HepG2 (cell line): Measurements from ENCODE around the gene ATAD3A. TPM values are rescaled to one million over a fixed set of nuclear protein-coding genes. Genes with fewer than 3 reads are reported as not detected.
"Not testable (repeated sequence)": the region's sequence is repeated elsewhere in the genome, so short reads cannot be mapped to it uniquely, and the experiment has no call there.

Experiments used
- ATAC-seq: fragments of 200-7000 bp; cut with Tn5 transposase; 3 replicates; pipeline ENCODE4 v1.9.1; 2020; ENCODE audit warnings: mild to moderate bottlenecking, moderate library complexity
- BruUV-seq: library from RNA; stranded (reverse); fragments of 400-500 nt; replicated peaks from 2 replicates; lab custom pipeline; 2021; lab: Mats Ljungman, UMichigan
- CTCF ChIA-PET: fragments of 300-600 bp; formaldehyde crosslinking; extraction: SDS; loops from one replicate; lab custom pipeline; 2021; ENCODE audit warnings: low total read pairs, inconsistent platforms, low intra/inter-chr PET ratio; lab: Yijun Ruan, JAX
- POLR2A ChIA-PET: fragments of 350-600 bp; sonication (Branson Sonifier 250); formaldehyde crosslinking; loops from one replicate; lab custom pipeline; 2020; ENCODE audit warnings: antibody characterized with exemption, inconsistent platforms; lab: Yijun Ruan, JAX
- DNase-seq: peaks from one replicate; pipeline ENCODE4 v3.0.0-alpha.2; 2015; ENCODE audit warnings: low spot score
- FAIRE-seq: peaks from 3 replicates; lab custom pipeline; 2011; peaks lifted over from hg19 to GRCh38; lab: Jason Lieb, UNC
- H2AFZ ChIP-seq: one replicate; pipeline ENCODE4 v1.6.1; 2011; ENCODE audit warnings: low read length, inconsistent platforms
- H3K27ac ChIP-seq: fragments of 300-600 bp; 3 replicates; pipeline ENCODE4 v1.8.0; 2011; ENCODE audit warnings: mixed run types, mild to moderate bottlenecking, mixed read lengths, low read length, inconsistent platforms; ENCODE audit not compliant: insufficient read depth; ENCODE audit errors: extremely low read length
- H3K27me3 ChIP-seq, 2 experiments: fragments of 200-600 bp in 1 of 2; 2 replicates in 1 of 2; 3 replicates in 1 of 2; pipeline versions ENCODE4 v1.6.0 to v1.8.0; 2011; ENCODE audit warnings: low read length in 2 of 2, mild to moderate bottlenecking in 2 of 2, moderate library complexity in 2 of 2, inconsistent platforms in 1 of 2; ENCODE audit not compliant: insufficient read depth in 2 of 2, control insufficient read depth in 1 of 2
- H3K36me3 ChIP-seq, 2 experiments: fragments of 200-600 bp in 1 of 2; replicated peaks in 1 of 2; 2 replicates in 1 of 2; 3 replicates in 1 of 2; pipeline versions ENCODE4 v1.5.1 to v1.8.0; 2011; ENCODE audit warnings: low read length in 2 of 2, inconsistent platforms in 1 of 2; ENCODE audit not compliant: insufficient read depth in 2 of 2, control insufficient read depth in 1 of 2
- H3K4me1 ChIP-seq: 2 replicates; pipeline ENCODE4 v1.5.1; 2012; ENCODE audit warnings: low read length, inconsistent platforms; ENCODE audit not compliant: insufficient read depth
- H3K4me2 ChIP-seq: 2 replicates; pipeline ENCODE4 v1.6.0; 2011; ENCODE audit warnings: low read depth, low read length, inconsistent platforms
- H3K4me3 ChIP-seq, 3 experiments: fragments of 200-600 bp in 1 of 3; sonication (generic), shearing (Covaris generic) in 1 of 3; replicated peaks in 1 of 3; 2 replicates each; pipeline ENCODE4 v1.5.1; 2011 to 2016; ENCODE audit warnings: low read length in 3 of 3, inconsistent platforms in 2 of 3, low read depth in 2 of 3, mild to moderate bottlenecking in 2 of 3, control low read depth in 1 of 3, mixed read lengths in 1 of 3; ENCODE audit not compliant: insufficient read depth in 1 of 3
- H3K79me2 ChIP-seq: one replicate; pipeline ENCODE4 v1.6.1; 2011; ENCODE audit warnings: low read length, inconsistent platforms; ENCODE audit not compliant: insufficient read depth
- H3K9ac ChIP-seq: 2 replicates; pipeline ENCODE4 v1.6.0; 2011; ENCODE audit warnings: mild to moderate bottlenecking, low read depth, low read length, inconsistent platforms; ENCODE audit not compliant: insufficient read depth
- H3K9me3 ChIP-seq: 2 replicates; pipeline ENCODE4 v1.5.1; 2012; ENCODE audit warnings: mild to moderate bottlenecking, low read length
- H4K20me1 ChIP-seq: 2 replicates; pipeline ENCODE4 v1.6.0; 2011; ENCODE audit warnings: inconsistent platforms, mild to moderate bottlenecking, low read length, moderate library complexity; ENCODE audit not compliant: insufficient read depth
- ARNTL ChIP-seq: sonication (generic); formaldehyde crosslinking; IDR thresholded peaks from 2 replicates; pipeline ENCODE4 v1.4.0; 2020; ENCODE audit warnings: mild to moderate bottlenecking, missing genetic modification reagents
- FOXK1 ChIP-seq: sonication (generic); formaldehyde crosslinking; IDR thresholded peaks from 2 replicates; pipeline ENCODE4 v1.4.0; 2020; ENCODE audit warnings: low read depth, missing genetic modification reagents, borderline replicate concordance
- HDAC2 ChIP-seq: sonication (generic); formaldehyde crosslinking; IDR thresholded peaks from 2 replicates; pipeline ENCODE4 v1.4.0; 2020; ENCODE audit warnings: missing genetic modification reagents
- HIC2 ChIP-seq: sonication (generic); formaldehyde crosslinking; IDR thresholded peaks from 2 replicates; pipeline ENCODE4 v1.9.0; 2022; ENCODE audit warnings: low read depth, missing genetic modification reagents
- HMGXB4 ChIP-seq, 2 experiments: sonication (generic) in 1 of 2; formaldehyde crosslinking in 1 of 2; IDR thresholded peaks; 2 replicates each; pipeline versions ENCODE4 v1.4.0 to v1.6.1; 2018 to 2020; ENCODE audit warnings: missing genetic modification reagents in 2 of 2, borderline replicate concordance in 1 of 2, low read depth in 1 of 2, mild to moderate bottlenecking in 1 of 2, missing biosample characterization in 1 of 2
- MIER3 ChIP-seq: IDR thresholded peaks from 2 replicates; pipeline ENCODE4 v1.6.1; 2016; ENCODE audit warnings: missing compliant biosample characterization, borderline replicate concordance
- MLX ChIP-seq: IDR thresholded peaks from 2 replicates; pipeline ENCODE4 v1.6.1; 2016
- MZF1 ChIP-seq: sonication (generic); formaldehyde crosslinking; IDR thresholded peaks from 2 replicates; pipeline ENCODE4 v1.8.1; 2023; ENCODE audit warnings: mild to moderate bottlenecking, missing genetic modification reagents, borderline replicate concordance
- POLR2A ChIP-seq, 2 experiments: IDR thresholded peaks; 2 replicates each; pipeline ENCODE4 v1.6.1; 2011; ENCODE audit warnings: low read depth in 2 of 2, low read length in 2 of 2, mild to moderate bottlenecking in 1 of 2, moderate library complexity in 1 of 2; ENCODE audit not compliant: insufficient read depth in 1 of 2
- WGBS: methylation state at CpG from one replicate; pipeline ENCODE4 v1.1.6; 2017; ENCODE audit warnings: low lambda C conversion rate; 5-methylcytosine and 5-hydroxymethylcytosine counted together
- in situ Hi-C: cut with HindIII; loops from 2 replicates; pipeline ENCODE4 v1.10.0; 2017; ENCODE audit warnings: low pct_unique_long_range_greater_than_20kb; ENCODE audit not compliant: extremely low pct_ligation_motif_present
- intact Hi-C: fragments of 100-400 bp; cut with micrococcal nuclease; formaldehyde crosslinking; loops from one replicate; pipeline ENCODE4 v1.10.0; 2022; ENCODE audit not compliant: unreplicated experiment
- polyA plus RNA-seq, 8 experiments: library from polyadenylated mRNA; depleted of rRNA in 3 of 8; stranded (reverse) in 7 of 8; unstranded in 1 of 8; fragments of >200 nt; fragmentation: Illumina TruSeq in 4 of 8; extraction: Trizol in 4 of 8; gene quantifications; 2 replicates each; pipeline versions ENCODE4 v1.2.1 to v1.2.3, GENCODE V29; 2011 to 2016; ENCODE audit warnings: low read depth in 4 of 8, missing spikeins in 1 of 8, mixed read lengths in 1 of 8; ENCODE audit not compliant: insufficient read depth in 1 of 8
- total RNA-seq, 5 experiments: library from RNA; depleted of rRNA; stranded (reverse); fragments of >200 nt; fragmentation: Illumina TruSeq; extraction: Trizol; gene quantifications; 2 replicates each; pipeline ENCODE4 v1.2.3, GENCODE V29; 2016; ENCODE audit warnings: low read depth in 1 of 5

The ATAD3A gene
- total and polyA plus RNA-seq, 2 of the 13 experiments (the other 11 are each of a cell fraction or from before 2014, with no cell fraction given) = 10.6 to 49.0 TPM

GRCh38 chr1:1495461-1495975 lies 16.4 kb upstream of the ATAD3A start:
- H3K4me1 ChIP-seq, intact Hi-C loops, CTCF ChIA-PET, DNase-seq, H3K27me3 ChIP-seq, BruUV-seq, H3K4me2 ChIP-seq, H3K9ac ChIP-seq, FAIRE-seq, H3K4me3 ChIP-seq, H3K27ac ChIP-seq, POLR2A ChIA-PET, H3K79me2 ChIP-seq, in situ Hi-C loops, H2AFZ ChIP-seq, H3K9me3 ChIP-seq, H4K20me1 ChIP-seq: not testable (repeated sequence)
- peak; percentile 13 for ATAC-seq
- TF ChIP-seq POLR2A (IDR thresholded peaks at IDR 0.05; ENCODE audit: insufficient read depth in 1 of 2, low read depth in 2 of 2, low read length in 2 of 2) = 0 out of 4 replicates have a peak, but pooled peaks of 1 of the 2 experiments have one; percentile 14
- H3K36me3 ChIP-seq = peaks cover 9 to 23% of the 10 kb centered on the region in 2 experiments; a peak in 4 of 5 replicates
- 96% methylated on average over 16 of the region's 18 CpGs for WGBS

GRCh38 chr1:1504777-1505365 lies 7.1 kb upstream of the ATAD3A start:
- H3K4me2 ChIP-seq = peak overlapping the region; percentile 58
- H2AFZ ChIP-seq, in situ Hi-C loops, intact Hi-C loops, CTCF ChIA-PET, H3K36me3 ChIP-seq, H4K20me1 ChIP-seq, H3K27ac ChIP-seq, FAIRE-seq, BruUV-seq, H3K4me1 ChIP-seq, H3K79me2 ChIP-seq, H3K27me3 ChIP-seq, H3K9me3 ChIP-seq: not testable (repeated sequence)
- DNase-seq = peak; percentile 59
- peak; percentile 72 for ATAC-seq
- peak overlapping the region in 2 of 3 experiments; percentile 40 to 43; a peak in 3 of 6 replicates for H3K4me3 ChIP-seq
- 14% methylated on average over 15 of the region's 16 CpGs for WGBS
- POLR2A ChIA-PET = interaction anchor here (0.8 to 3.4 kb wide), 15 partner anchors 62 to 157 kb away, joined by 3 to 40 read pairs (median 4); partner anchors contain the start of genes ANKRD65, AURKAIP1, CCNL2 and MIB2
- H3K9ac ChIP-seq = 0 out of 2 replicates have a peak overlapping the region, but pooled peaks have one; percentile 15
- TF ChIP-seq MIER3 (0 out of 2 replicates have a peak, but pooled peaks have one; percentile 18), MZF1 (CRISPR knock-in tag) (0 out of 2 replicates have a peak, but pooled peaks have one; percentile 38), ARNTL (CRISPR knock-in tag) (peak; percentile 95), HDAC2 (peak; percentile 33), HMGXB4 (CRISPR knock-in tag; IDR thresholded peaks at IDR 0.05; ENCODE audit: borderline replicate concordance in 1 of 2, low read depth in 1 of 2) (peak; percentile 74 to 84; a peak in 3 of 4 replicates), MLX (CRISPR knock-in tag) (0 out of 2 replicates have a peak, but pooled peaks have one; percentile 39), HIC2 (CRISPR knock-in tag) (peak; percentile 55; the same call in 1 of the 2 replicates), FOXK1 (0 out of 2 replicates have a peak, but pooled peaks have one; percentile 40)
